ENCODE data around the gene ARAP1.

ARAP1 gene

GRCh38 chr11:72745511-72745910 lies 6.7 kb downstream of the ARAP1 start:
- no peak overlapping the region for H3K9ac ChIP-seq (ENCODE audit: insufficient read length, low read depth)
- no peaks in the 10 kb centered on the region for H3K9me3 ChIP-seq (ENCODE audit: insufficient read depth, low read length)
- TF ChIP-seq ZNF274 (IDR thresholded peaks at IDR 0.05; ENCODE audit: low read depth, low read length), result no peak
- no peak for TF ChIP-seq SUZ12 (IDR thresholded peaks at IDR 0.05; ENCODE audit: extremely low read depth, insufficient read depth, insufficient read length)
- no peak for TF ChIP-seq YY1 (IDR thresholded peaks at IDR 0.05; ENCODE audit: insufficient read depth, insufficient read length)
- no peak for DNase-seq (ENCODE audit: low read depth, low spot score)
- H3K4me3 ChIP-seq (ENCODE audit: insufficient read length, low read depth), result no peak overlapping the region
- H3K27me3 ChIP-seq (ENCODE audit: insufficient read depth, insufficient read length), result no peaks in the 10 kb centered on the region
- H3K4me1 ChIP-seq (ENCODE audit: insufficient read depth, insufficient read length), result peaks cover 14% of the 10 kb centered on the region
- H3K36me3 ChIP-seq (ENCODE audit: insufficient read depth, insufficient read length, low read length), result no peaks in the 10 kb centered on the region

DNA sequence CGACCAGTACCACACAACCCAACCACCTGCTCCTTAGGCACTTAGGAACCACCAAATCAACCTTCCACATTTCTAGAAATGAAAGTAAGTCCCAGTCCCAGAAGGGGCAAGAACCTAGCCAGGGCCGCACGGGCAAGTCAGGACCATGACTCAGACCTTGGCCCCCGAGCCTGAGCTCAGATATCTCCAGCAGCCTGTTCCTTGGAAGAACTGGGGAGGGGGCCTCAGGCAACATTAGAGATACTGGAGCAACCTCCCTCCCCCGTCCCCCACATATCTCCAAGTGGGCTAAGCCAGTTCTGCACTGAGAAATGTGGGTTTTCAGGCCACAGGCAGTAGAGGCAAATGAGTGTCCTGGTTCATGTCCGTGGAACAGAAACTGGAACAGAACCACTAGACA lies 7.7 kb downstream of the ARAP1 start:
- Histone ChIP-seq H3K4me3 (ENCODE audit: insufficient read length, low read depth) (no peak overlapping the region), H3K36me3 (ENCODE audit: insufficient read depth, insufficient read length, low read length) (no peaks in the 10 kb centered on the region), H3K27me3 (ENCODE audit: insufficient read depth, insufficient read length) (no peaks in the 10 kb centered on the region), H3K9ac (ENCODE audit: insufficient read length, low read depth) (no peak overlapping the region), H3K4me1 (ENCODE audit: insufficient read depth, insufficient read length) (peaks cover 14% of the 10 kb centered on the region), H3K9me3 (ENCODE audit: insufficient read depth, low read length) (no peaks in the 10 kb centered on the region)
- no peak for DNase-seq (ENCODE audit: low read depth, low spot score)
- TF ChIP-seq YY1 (IDR thresholded peaks at IDR 0.05; ENCODE audit: insufficient read depth, insufficient read length), result no peak
- no peak for TF ChIP-seq ZNF274 (IDR thresholded peaks at IDR 0.05; ENCODE audit: low read depth, low read length)
- TF ChIP-seq SUZ12 (IDR thresholded peaks at IDR 0.05; ENCODE audit: extremely low read depth, insufficient read depth, insufficient read length), result no peak

- Histone ChIP-seq H3K4me1 (ENCODE audit: insufficient read depth, insufficient read length) (peaks cover 14% of the 10 kb centered on the region), H3K9ac (ENCODE audit: insufficient read length, low read depth) (no peak overlapping the region), H3K9me3 (ENCODE audit: insufficient read depth, low read length) (no peaks in the 10 kb centered on the region), H3K4me3 (ENCODE audit: insufficient read length, low read depth) (no peak overlapping the region), H3K27me3 (ENCODE audit: insufficient read depth, insufficient read length) (no peaks in the 10 kb centered on the region), H3K36me3 (ENCODE audit: insufficient read depth, insufficient read length, low read length) (no peaks in the 10 kb centered on the region)
- no peak for TF ChIP-seq SUZ12 (IDR thresholded peaks at IDR 0.05; ENCODE audit: extremely low read depth, insufficient read depth, insufficient read length)
- TF ChIP-seq ZNF274 (IDR thresholded peaks at IDR 0.05; ENCODE audit: low read depth, low read length), result no peak
- TF ChIP-seq YY1 (IDR thresholded peaks at IDR 0.05; ENCODE audit: insufficient read depth, insufficient read length), result no peak
- no peak for DNase-seq (ENCODE audit: low read depth, low spot score)
Measured at GRCh38 chr11:72743321-72744221, 8.6 kb downstream of the ARAP1 start.

- TF ChIP-seq YY1 (IDR thresholded peaks at IDR 0.05; ENCODE audit: insufficient read depth, insufficient read length) (no peak), SUZ12 (IDR thresholded peaks at IDR 0.05; ENCODE audit: extremely low read depth, insufficient read depth, insufficient read length) (no peak), ZNF274 (IDR thresholded peaks at IDR 0.05; ENCODE audit: low read depth, low read length) (no peak)
- Histone ChIP-seq H3K4me1 (ENCODE audit: insufficient read depth, insufficient read length) (peaks cover 19% of the 10 kb centered on the region), H3K4me3 (ENCODE audit: insufficient read length, low read depth) (no peak overlapping the region), H3K27me3 (ENCODE audit: insufficient read depth, insufficient read length) (no peaks in the 10 kb centered on the region), H3K9me3 (ENCODE audit: insufficient read depth, low read length) (no peaks in the 10 kb centered on the region), H3K9ac (ENCODE audit: insufficient read length, low read depth) (no peak overlapping the region), H3K36me3 (ENCODE audit: insufficient read depth, insufficient read length, low read length) (no peaks in the 10 kb centered on the region)
- no peak for DNase-seq (ENCODE audit: low read depth, low spot score)
Measured at GRCh38 chr11:72742513-72743320, 9.5 kb downstream of the ARAP1 start.

DNA sequence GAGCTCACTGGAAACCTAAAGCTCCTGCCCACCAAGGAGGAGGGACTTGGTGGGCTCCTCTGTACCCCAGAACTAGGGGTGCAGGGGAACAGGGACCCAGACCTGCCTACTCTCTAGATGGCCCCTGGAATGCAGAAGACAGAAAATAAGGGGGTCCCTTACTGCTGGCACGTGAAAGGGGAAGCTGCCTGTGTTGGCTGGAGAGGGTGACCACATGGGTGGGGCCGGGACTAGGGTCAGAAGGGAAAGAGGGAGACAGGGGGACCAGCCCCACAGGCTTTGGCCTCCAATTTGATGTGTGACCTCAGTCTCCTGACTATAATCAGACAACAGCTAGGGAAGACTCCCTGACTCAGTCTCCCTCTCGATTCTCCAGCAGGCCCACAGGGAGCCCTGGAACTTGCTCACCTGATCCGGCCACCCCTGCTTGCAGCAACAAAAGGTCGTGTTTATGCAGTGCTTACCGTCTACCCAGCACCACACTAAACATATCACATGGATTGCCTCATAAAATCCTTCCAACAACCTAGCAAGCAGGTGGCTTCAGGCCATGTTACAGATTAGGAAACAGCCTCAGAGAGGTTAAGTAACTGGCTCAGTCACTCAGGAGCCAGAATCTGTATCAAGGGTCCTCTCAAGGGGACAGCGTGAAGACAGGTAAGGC lies 10.2 kb downstream of the ARAP1 start:
- no peak overlapping the region for H3K4me3 ChIP-seq (ENCODE audit: insufficient read length, low read depth)
- no peaks in the 10 kb centered on the region for H3K9me3 ChIP-seq (ENCODE audit: insufficient read depth, low read length)
- no peaks in the 10 kb centered on the region for H3K27me3 ChIP-seq (ENCODE audit: insufficient read depth, insufficient read length)
- H3K4me1 ChIP-seq (ENCODE audit: insufficient read depth, insufficient read length), result peaks cover 21% of the 10 kb centered on the region
- no peak for DNase-seq (ENCODE audit: low read depth, low spot score)
- H3K36me3 ChIP-seq (ENCODE audit: insufficient read depth, insufficient read length, low read length), result no peaks in the 10 kb centered on the region
- H3K9ac ChIP-seq (ENCODE audit: insufficient read length, low read depth), result peak overlapping the region; percentile 56
- TF ChIP-seq YY1 (IDR thresholded peaks at IDR 0.05; ENCODE audit: insufficient read depth, insufficient read length), result no peak
- TF ChIP-seq ZNF274 (IDR thresholded peaks at IDR 0.05; ENCODE audit: low read depth, low read length), result no peak
- no peak for TF ChIP-seq SUZ12 (IDR thresholded peaks at IDR 0.05; ENCODE audit: extremely low read depth, insufficient read depth, insufficient read length)

- H3K4me3 ChIP-seq (ENCODE audit: insufficient read length, low read depth), result no peak overlapping the region
Measured at GRCh38 chr11:72741429-72741833, 10.8 kb downstream of the ARAP1 start.

More at GRCh38 chr11:72741429-72741833, 10.8 kb downstream of the ARAP1 start:
- Histone ChIP-seq H3K36me3 (ENCODE audit: insufficient read depth, insufficient read length, low read length) (no peaks in the 10 kb centered on the region), H3K9ac (ENCODE audit: insufficient read length, low read depth) (peak overlapping the region; percentile 56), H3K4me1 (ENCODE audit: insufficient read depth, insufficient read length) (peaks cover 23% of the 10 kb centered on the region), H3K9me3 (ENCODE audit: insufficient read depth, low read length) (no peaks in the 10 kb centered on the region), H3K27me3 (ENCODE audit: insufficient read depth, insufficient read length) (no peaks in the 10 kb centered on the region)
- DNase-seq (ENCODE audit: low read depth, low spot score), result no peak
- no peak for TF ChIP-seq ZNF274 (IDR thresholded peaks at IDR 0.05; ENCODE audit: low read depth, low read length)
- no peak for TF ChIP-seq SUZ12 (IDR thresholded peaks at IDR 0.05; ENCODE audit: extremely low read depth, insufficient read depth, insufficient read length)
- no peak for TF ChIP-seq YY1 (IDR thresholded peaks at IDR 0.05; ENCODE audit: insufficient read depth, insufficient read length)
